WTC11 (cell line): ENCODE data around the gene CST9L. TPM values are rescaled to one million over a fixed set of nuclear protein-coding genes. Genes with fewer than 3 reads are reported as not detected.

Experiments
- ATAC-seq: fragments of 200-7000 bp; cut with Tn5 transposase; 2 replicates; pipeline ENCODE4 v1.10.0; 2021; ENCODE audit warnings: mild to moderate bottlenecking, moderate library complexity
- CTCF ChIA-PET: fragments of 300-600 bp; sonication (Branson Sonifier 250); formaldehyde crosslinking; loops from one replicate; lab custom pipeline; 2021; ENCODE audit warnings: antibody characterized with exemption; lab: Charles Lee
- POLR2A ChIA-PET: fragments of 350-600 bp; sonication (Branson Sonifier 250); formaldehyde crosslinking; loops from one replicate; lab custom pipeline; 2021; ENCODE audit warnings: antibody characterized with exemption; lab: Charles Lee
- DNase-seq: peaks from one replicate; pipeline ENCODE4 v3.0.0; 2021; ENCODE audit warnings: low spot score
- H3K27ac Mint-ChIP-seq: 2 replicates; pipeline ENCODE4 v1.8.0; 2021; ENCODE audit warnings: mixed read lengths
- H3K27me3 Mint-ChIP-seq: 2 replicates; pipeline ENCODE4 v1.8.0; 2021; ENCODE audit warnings: low read depth, mild to moderate bottlenecking, moderate library complexity, mixed read lengths
- H3K36me3 Mint-ChIP-seq: 2 replicates; pipeline ENCODE4 v1.8.0; 2021; ENCODE audit warnings: mixed read lengths
- H3K4me1 Mint-ChIP-seq: 2 replicates; pipeline ENCODE4 v1.8.0; 2022; ENCODE audit warnings: mixed read lengths
- H3K4me3 Mint-ChIP-seq: 2 replicates; pipeline ENCODE4 v1.8.0; 2021; ENCODE audit warnings: mild to moderate bottlenecking, moderate library complexity, mixed read lengths
- H3K9me3 Mint-ChIP-seq: 2 replicates; pipeline ENCODE4 v1.8.0; 2021; ENCODE audit warnings: mixed read lengths
- ATF6 ChIP-seq: sonication (generic); formaldehyde crosslinking; IDR thresholded peaks from 2 replicates; pipeline ENCODE4 v1.8.1; 2023; ENCODE audit warnings: mild to moderate bottlenecking, missing genetic modification reagents
- ERG ChIP-seq: fragments of 250-450 bp; sonication (Bioruptor Pico); IDR thresholded peaks from 2 replicates; pipeline ENCODE4 v1.8.0; 2021; ENCODE audit warnings: mild to moderate bottlenecking
- FOXP1 ChIP-seq: sonication (generic); formaldehyde crosslinking; IDR thresholded peaks from 2 replicates; pipeline ENCODE4 v1.8.0; 2022; ENCODE audit warnings: missing genetic modification reagents, mild to moderate bottlenecking, moderate library complexity, borderline replicate concordance
- JAZF1 ChIP-seq: fragments of 250-450 bp; sonication (Bioruptor Pico); IDR thresholded peaks from 2 replicates; pipeline ENCODE4 v1.9.0; 2021; ENCODE audit warnings: moderate library complexity, mild to moderate bottlenecking, inconsistent platforms
- JUN ChIP-seq: sonication (generic); formaldehyde crosslinking; IDR thresholded peaks from 2 replicates; pipeline ENCODE4 v1.8.0; 2023; ENCODE audit warnings: mild to moderate bottlenecking, missing genetic modification reagents
- MYBL2 ChIP-seq: sonication (generic); formaldehyde crosslinking; IDR thresholded peaks from 2 replicates; pipeline ENCODE4 v1.8.1; 2023; ENCODE audit warnings: mild to moderate bottlenecking, moderate library complexity, missing genetic modification reagents
- NFATC4 ChIP-seq: fragments of 250-450 bp; sonication (Bioruptor Pico); IDR thresholded peaks from 2 replicates; pipeline ENCODE4 v1.9.0; 2021; ENCODE audit warnings: mild to moderate bottlenecking
- NR1H2 ChIP-seq: sonication (generic); formaldehyde crosslinking; IDR thresholded peaks from 2 replicates; pipeline ENCODE4 v1.9.0; 2021; ENCODE audit warnings: mild to moderate bottlenecking, moderate library complexity, missing genetic modification reagents
- RORB ChIP-seq: fragments of 250-450 bp; sonication (Bioruptor Pico); IDR thresholded peaks from 2 replicates; pipeline ENCODE4 v1.9.0; 2021; ENCODE audit warnings: mild to moderate bottlenecking
- SMAD3 ChIP-seq: sonication (generic); formaldehyde crosslinking; IDR thresholded peaks from 2 replicates; pipeline ENCODE4 v1.8.0; 2022; ENCODE audit warnings: missing genetic modification reagents, mild to moderate bottlenecking, borderline replicate concordance
- SOX15 ChIP-seq: fragments of 250-450 bp; sonication (Bioruptor Pico); IDR thresholded peaks from 2 replicates; pipeline ENCODE4 v1.9.0; 2021; ENCODE audit warnings: mild to moderate bottlenecking
- ZNF138 ChIP-seq: sonication (generic); formaldehyde crosslinking; conservative IDR thresholded peaks from 2 replicates; pipeline ENCODE4 v1.8.1; 2022; ENCODE audit warnings: mild to moderate bottlenecking, moderate library complexity, missing genetic modification reagents
- ZNF396 ChIP-seq: fragments of 250-450 bp; sonication (Bioruptor Pico); IDR thresholded peaks from 2 replicates; pipeline ENCODE4 v1.8.0; 2021; ENCODE audit warnings: mild to moderate bottlenecking, moderate library complexity, borderline replicate concordance
- total RNA-seq: library from RNA; stranded (reverse); gene quantifications from 3 replicates; pipeline ENCODE4 v1.2.3, GENCODE V29; 2021
- TF ChIP-seq, protein P1 (sequence below): sonication (generic); formaldehyde crosslinking; conservative IDR thresholded peaks from 2 replicates; pipeline ENCODE4 v1.8.1; 2023; ENCODE audit warnings: mild to moderate bottlenecking, low read depth, missing genetic modification reagents, moderate library complexity
- TF ChIP-seq, protein P2 (sequence below): sonication (generic); formaldehyde crosslinking; IDR thresholded peaks from 2 replicates; pipeline ENCODE4 v1.8.0; 2023; ENCODE audit warnings: missing genetic modification reagents
- TF ChIP-seq, protein P3 (sequence below): sonication (generic); formaldehyde crosslinking; IDR thresholded peaks from 2 replicates; pipeline ENCODE4 v1.8.0; 2022; ENCODE audit warnings: mild to moderate bottlenecking, missing genetic modification reagents
- TF ChIP-seq, protein P4 (sequence below): sonication (generic); formaldehyde crosslinking; IDR thresholded peaks from 2 replicates; pipeline ENCODE4 v1.8.1; 2022; ENCODE audit warnings: missing genetic modification reagents, borderline replicate concordance

The CST9L gene
- total RNA-seq, 1 experiment from 2014 or later: not detected

DNA sequence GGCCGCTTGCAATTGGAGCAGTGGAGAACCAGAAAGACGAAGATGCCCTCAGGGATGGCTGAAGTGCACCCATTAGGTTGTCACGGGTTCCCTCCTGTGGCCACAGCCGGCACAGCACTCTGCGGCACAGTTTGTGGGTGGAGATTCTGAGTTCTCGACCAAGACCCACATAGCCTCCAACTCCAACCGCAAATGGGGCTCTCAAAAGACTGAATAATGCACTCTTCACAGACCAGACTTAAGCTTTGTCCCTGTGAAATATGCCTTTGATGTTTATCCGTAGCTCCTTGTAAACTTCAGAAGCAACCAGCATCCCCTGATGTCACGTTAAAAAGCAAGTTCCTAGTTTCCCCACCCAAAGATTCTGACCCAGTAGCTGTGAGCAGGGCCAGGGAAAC is 38.4 kb upstream of the CST9L start (continued):
- TF ChIP-seq NFATC4 (CRISPR knock-in tag) (no peak), ZNF396 (CRISPR knock-in tag) (no peak)
- TF ChIP-seq, protein P1, sequence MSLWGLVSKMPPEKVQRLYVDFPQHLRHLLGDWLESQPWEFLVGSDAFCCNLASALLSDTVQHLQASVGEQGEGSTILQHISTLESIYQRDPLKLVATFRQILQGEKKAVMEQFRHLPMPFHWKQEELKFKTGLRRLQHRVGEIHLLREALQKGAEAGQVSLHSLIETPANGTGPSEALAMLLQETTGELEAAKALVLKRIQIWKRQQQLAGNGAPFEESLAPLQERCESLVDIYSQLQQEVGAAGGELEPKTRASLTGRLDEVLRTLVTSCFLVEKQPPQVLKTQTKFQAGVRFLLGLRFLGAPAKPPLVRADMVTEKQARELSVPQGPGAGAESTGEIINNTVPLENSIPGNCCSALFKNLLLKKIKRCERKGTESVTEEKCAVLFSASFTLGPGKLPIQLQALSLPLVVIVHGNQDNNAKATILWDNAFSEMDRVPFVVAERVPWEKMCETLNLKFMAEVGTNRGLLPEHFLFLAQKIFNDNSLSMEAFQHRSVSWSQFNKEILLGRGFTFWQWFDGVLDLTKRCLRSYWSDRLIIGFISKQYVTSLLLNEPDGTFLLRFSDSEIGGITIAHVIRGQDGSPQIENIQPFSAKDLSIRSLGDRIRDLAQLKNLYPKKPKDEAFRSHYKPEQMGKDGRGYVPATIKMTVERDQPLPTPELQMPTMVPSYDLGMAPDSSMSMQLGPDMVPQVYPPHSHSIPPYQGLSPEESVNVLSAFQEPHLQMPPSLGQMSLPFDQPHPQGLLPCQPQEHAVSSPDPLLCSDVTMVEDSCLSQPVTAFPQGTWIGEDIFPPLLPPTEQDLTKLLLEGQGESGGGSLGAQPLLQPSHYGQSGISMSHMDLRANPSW: no peak
- TF ChIP-seq, protein P2, sequence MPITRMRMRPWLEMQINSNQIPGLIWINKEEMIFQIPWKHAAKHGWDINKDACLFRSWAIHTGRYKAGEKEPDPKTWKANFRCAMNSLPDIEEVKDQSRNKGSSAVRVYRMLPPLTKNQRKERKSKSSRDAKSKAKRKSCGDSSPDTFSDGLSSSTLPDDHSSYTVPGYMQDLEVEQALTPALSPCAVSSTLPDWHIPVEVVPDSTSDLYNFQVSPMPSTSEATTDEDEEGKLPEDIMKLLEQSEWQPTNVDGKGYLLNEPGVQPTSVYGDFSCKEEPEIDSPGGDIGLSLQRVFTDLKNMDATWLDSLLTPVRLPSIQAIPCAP (CRISPR knock-in tag): no peak

GRCh38 chr20:23605867-23606651 is 37.8 kb upstream of the CST9L start, which contains the start of gene CST9:
Gene CST9, minus strand, starts transcription at chr20:23605917. Its CDS starts 53 bp downstream, at chr20:23605864.
- H3K4me1 Mint-ChIP-seq: peaks cover 32% of the 10 kb centered on the region
- H3K9me3 Mint-ChIP-seq: no peaks in the 10 kb centered on the region
- no peaks in the 10 kb centered on the region for H3K36me3 Mint-ChIP-seq
- H3K27me3 Mint-ChIP-seq: peaks cover 26% of the 10 kb centered on the region; the same call in 1 of the 2 replicates
- ATAC-seq (peak; percentile 12), DNase-seq (no peak)
- ChIA-PET POLR2A (no interaction called here), CTCF (interaction anchor here (0.5 to 4.1 kb wide), 7 partner anchors 21 to 225 kb away, joined by 3 to 56 read pairs (median 6); no protein-coding TSS in a partner anchor)
- H3K4me3 Mint-ChIP-seq: no peak within 1 kb of the TSS
- H3K27ac Mint-ChIP-seq: no peak within 1 kb of the TSS
- TF ChIP-seq, protein P3, sequence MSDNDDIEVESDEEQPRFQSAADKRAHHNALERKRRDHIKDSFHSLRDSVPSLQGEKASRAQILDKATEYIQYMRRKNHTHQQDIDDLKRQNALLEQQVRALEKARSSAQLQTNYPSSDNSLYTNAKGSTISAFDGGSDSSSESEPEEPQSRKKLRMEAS (CRISPR knock-in tag): 0 out of 2 replicates have a peak, but pooled peaks have one; percentile 45
- no peak for TF ChIP-seq SMAD3

- H3K27ac Mint-ChIP-seq: no peak overlapping the region
- no peaks in the 10 kb centered on the region for H3K9me3 Mint-ChIP-seq
- H3K4me1 Mint-ChIP-seq: peaks cover 30% of the 10 kb centered on the region
- H3K36me3 Mint-ChIP-seq: no peaks in the 10 kb centered on the region
- ChIA-PET POLR2A (no interaction called here), CTCF (interaction anchor here (1.7 to 2.0 kb wide), 2 partner anchors 157 to 163 kb away, joined by 6 to 7 read pairs; no protein-coding TSS in a partner anchor)
- H3K27me3 Mint-ChIP-seq: peaks cover 26% of the 10 kb centered on the region; the same call in 1 of the 2 replicates
- DNase-seq (no peak), ATAC-seq (no peak)
- no peak overlapping the region for H3K4me3 Mint-ChIP-seq
- no peak for TF ChIP-seq SOX15
- TF ChIP-seq, protein P2 (CRISPR knock-in tag): no peak
- TF ChIP-seq, protein P1: no peak
- TF ChIP-seq MYBL2 (CRISPR knock-in tag): no peak
- TF ChIP-seq RORB (CRISPR knock-in tag): no peak
- no peak for TF ChIP-seq NR1H2 (CRISPR knock-in tag)
- no peak for TF ChIP-seq ERG (CRISPR knock-in tag)
- no peak for TF ChIP-seq FOXP1 (CRISPR knock-in tag)
- TF ChIP-seq, protein P4, sequence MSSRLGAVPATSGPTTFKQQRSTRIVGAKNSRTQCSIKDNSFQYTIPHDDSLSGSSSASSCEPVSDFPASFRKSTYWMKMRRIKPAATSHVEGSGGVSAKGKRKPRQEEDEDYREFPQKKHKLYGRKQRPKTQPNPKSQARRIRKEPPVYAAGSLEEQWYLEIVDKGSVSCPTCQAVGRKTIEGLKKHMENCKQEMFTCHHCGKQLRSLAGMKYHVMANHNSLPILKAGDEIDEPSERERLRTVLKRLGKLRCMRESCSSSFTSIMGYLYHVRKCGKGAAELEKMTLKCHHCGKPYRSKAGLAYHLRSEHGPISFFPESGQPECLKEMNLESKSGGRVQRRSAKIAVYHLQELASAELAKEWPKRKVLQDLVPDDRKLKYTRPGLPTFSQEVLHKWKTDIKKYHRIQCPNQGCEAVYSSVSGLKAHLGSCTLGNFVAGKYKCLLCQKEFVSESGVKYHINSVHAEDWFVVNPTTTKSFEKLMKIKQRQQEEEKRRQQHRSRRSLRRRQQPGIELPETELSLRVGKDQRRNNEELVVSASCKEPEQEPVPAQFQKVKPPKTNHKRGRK (CRISPR knock-in tag): no peak
- TF ChIP-seq ZNF138: no peak
- no peak for TF ChIP-seq JAZF1 (CRISPR knock-in tag)
- TF ChIP-seq JUN (CRISPR knock-in tag): no peak
- TF ChIP-seq ATF6 (CRISPR knock-in tag): no peak
Measured at GRCh38 chr20:23604306-23604705, 36.0 kb upstream of the CST9L start.
